Measurements from ENCODE around the gene WIPF2. TPM values are rescaled to one million over a fixed set of nuclear protein-coding genes. Genes with fewer than 3 reads are reported as not detected.
A peak's percentile ranks its signal among the peaks of the same experiment; 100 is the strongest.
"Not testable (repeated sequence)": the region's sequence is repeated elsewhere in the genome, so short reads cannot be mapped to it uniquely, and the experiment has no call there.

Gene WIPF2
- total and polyA plus RNA-seq, 2 donors (not counting 3 experiments of a cell fraction or from before 2014, with no cell fraction given), result 8.4 to 30.4 TPM

- no peak for DNase-seq (ENCODE audit: low read depth, low spot score)
- no peak overlapping the region for H3K27ac ChIP-seq (ENCODE audit: insufficient read depth, low read depth, low read length)
- H3K9me3 ChIP-seq (replicated peaks; ENCODE audit: control insufficient read depth, insufficient read depth, low read length), result no peaks in the 10 kb centered on the region
- no peaks in the 10 kb centered on the region for H3K79me2 ChIP-seq (ENCODE audit: control insufficient read depth, insufficient read depth, low read length)
- peaks cover 24% of the 10 kb centered on the region for H3K4me1 ChIP-seq (ENCODE audit: control insufficient read depth, extremely low read depth, insufficient read depth, low read length)
- FAIRE-seq, result peak; percentile 38
- POLR2A ChIA-PET, result interaction anchor here (1.8 kb wide), 1 partner anchor 51 kb away, joined by 10 read pairs; no protein-coding TSS in a partner anchor
- H3K4me2 ChIP-seq (ENCODE audit: insufficient read depth, low read length), result no peak overlapping the region
- TF ChIP-seq JUN (IDR thresholded peaks at IDR 0.05; ENCODE audit: borderline replicate concordance, insufficient read depth, insufficient read length, low read depth), result no peak
- no peak for TF ChIP-seq FOS (IDR thresholded peaks at IDR 0.05; ENCODE audit: borderline replicate concordance, insufficient read depth, low read length)
- intact Hi-C loops (cut with micrococcal nuclease), result loop anchor here (1.0 to 5.0 kb wide), 5 partner anchors 10 to 228 kb away; partner anchors contain the start of gene TOP2A
- H4K20me1 ChIP-seq (replicated peaks; ENCODE audit: control insufficient read depth, extremely low read depth, insufficient read depth, low read length), result no peaks in the 10 kb centered on the region
- no TSS peak for BruUV-seq (replicated peaks)
- dilution Hi-C loops (cut with MboI; ENCODE audit: extremely low pct_ligation_motif_present, low sequenced_read_pairs), result no loop called here
- H3K9ac ChIP-seq (replicated peaks; ENCODE audit: extremely low read depth, insufficient read depth, low read length), result no peak overlapping the region
- no peaks in the 10 kb centered on the region for H3K9me1 ChIP-seq (replicated peaks; ENCODE audit: control insufficient read depth, extremely low read depth, insufficient read depth, low read length)
- no peak overlapping the region for H2AFZ ChIP-seq (ENCODE audit: low read depth, low read length)
- CTCF ChIA-PET, result interaction anchor here (0.6 to 15.6 kb wide), 17 partner anchors 8 to 1381 kb away, joined by 3 to 530 read pairs (median 8); partner anchors contain the start of gene GJD3
- peaks cover 0 to 7% of the 10 kb centered on the region in 2 experiments for H3K36me3 ChIP-seq (ENCODE audit: control insufficient read depth in 2 of 2, extremely low read depth in 1 of 2, insufficient read depth in 2 of 2, low read length in 2 of 2)
- no peak overlapping the region for H3K4me3 ChIP-seq (replicated peaks in 1 of 3; ENCODE audit: insufficient read depth in 1 of 3, low read depth in 1 of 3, low read length in 3 of 3)
- H3K27me3 ChIP-seq (ENCODE audit: control insufficient read depth in 2 of 2, insufficient read depth in 2 of 2, low read length in 2 of 2), result no peaks in the 10 kb centered on the region
Measured at GRCh38 chr17:40303708-40304551, 84.8 kb downstream of the WIPF2 start.

GRCh38 chr17:40304552-40304863 lies 85.4 kb downstream of the WIPF2 start:
- H3K9me3 ChIP-seq (replicated peaks; ENCODE audit: control insufficient read depth, insufficient read depth, low read length); H3K9me1 ChIP-seq (replicated peaks; ENCODE audit: control insufficient read depth, extremely low read depth, insufficient read depth, low read length); H2AFZ ChIP-seq (ENCODE audit: low read depth, low read length); POLR2A ChIA-PET; DNase-seq (ENCODE audit: low read depth, low spot score); H4K20me1 ChIP-seq (replicated peaks; ENCODE audit: control insufficient read depth, extremely low read depth, insufficient read depth, low read length); H3K27ac ChIP-seq (ENCODE audit: insufficient read depth, low read depth, low read length); FAIRE-seq; H3K79me2 ChIP-seq (ENCODE audit: control insufficient read depth, insufficient read depth, low read length); dilution Hi-C loops (cut with MboI; ENCODE audit: extremely low pct_ligation_motif_present, low sequenced_read_pairs); H3K4me3 ChIP-seq (replicated peaks in 1 of 3; ENCODE audit: insufficient read depth in 1 of 3, low read depth in 1 of 3, low read length in 3 of 3); H3K27me3 ChIP-seq (ENCODE audit: control insufficient read depth in 2 of 2, insufficient read depth in 2 of 2, low read length in 2 of 2); BruUV-seq (replicated peaks); H3K4me2 ChIP-seq (ENCODE audit: insufficient read depth, low read length); H3K36me3 ChIP-seq (ENCODE audit: control insufficient read depth in 2 of 2, extremely low read depth in 1 of 2, insufficient read depth in 2 of 2, low read length in 2 of 2); H3K9ac ChIP-seq (replicated peaks; ENCODE audit: extremely low read depth, insufficient read depth, low read length): not testable (repeated sequence)
- CTCF ChIA-PET, result interaction anchor here (1.0 to 15.6 kb wide), 7 partner anchors 12 to 228 kb away, joined by 3 to 530 read pairs (median 35); partner anchors contain the start of gene GJD3
- intact Hi-C loops (cut with micrococcal nuclease), result loop anchor here (5.0 kb wide), 2 partner anchors 113 to 228 kb away; partner anchors contain the start of gene TOP2A
- H3K4me1 ChIP-seq (ENCODE audit: control insufficient read depth, extremely low read depth, insufficient read depth, low read length), result peaks cover 28% of the 10 kb centered on the region

- peaks cover 28% of the 10 kb centered on the region for H3K4me1 ChIP-seq (ENCODE audit: control insufficient read depth, extremely low read depth, insufficient read depth, low read length)
- DNase-seq (ENCODE audit: low read depth, low spot score); BruUV-seq (replicated peaks); H3K36me3 ChIP-seq (ENCODE audit: control insufficient read depth in 2 of 2, extremely low read depth in 1 of 2, insufficient read depth in 2 of 2, low read length in 2 of 2); FAIRE-seq; H3K9ac ChIP-seq (replicated peaks; ENCODE audit: extremely low read depth, insufficient read depth, low read length); H3K79me2 ChIP-seq (ENCODE audit: control insufficient read depth, insufficient read depth, low read length); H2AFZ ChIP-seq (ENCODE audit: low read depth, low read length); H3K4me2 ChIP-seq (ENCODE audit: insufficient read depth, low read length); H3K4me3 ChIP-seq (replicated peaks in 1 of 3; ENCODE audit: insufficient read depth in 1 of 3, low read depth in 1 of 3, low read length in 3 of 3); H3K27ac ChIP-seq (ENCODE audit: insufficient read depth, low read depth, low read length); H3K9me1 ChIP-seq (replicated peaks; ENCODE audit: control insufficient read depth, extremely low read depth, insufficient read depth, low read length); H3K27me3 ChIP-seq (ENCODE audit: control insufficient read depth in 2 of 2, insufficient read depth in 2 of 2, low read length in 2 of 2); H3K9me3 ChIP-seq (replicated peaks; ENCODE audit: control insufficient read depth, insufficient read depth, low read length); dilution Hi-C loops (cut with MboI; ENCODE audit: extremely low pct_ligation_motif_present, low sequenced_read_pairs); H4K20me1 ChIP-seq (replicated peaks; ENCODE audit: control insufficient read depth, extremely low read depth, insufficient read depth, low read length): not testable (repeated sequence)
- intact Hi-C loops (cut with micrococcal nuclease), result loop anchor here (5.0 kb wide), 2 partner anchors 112 to 227 kb away; partner anchors contain the start of gene TOP2A
- ChIA-PET CTCF (interaction anchor here (1.0 to 15.6 kb wide), 7 partner anchors 12 to 228 kb away, joined by 3 to 530 read pairs (median 35); partner anchors contain the start of gene GJD3), POLR2A (interaction anchor here (0.5 kb wide), 1 partner anchor 65 kb away, joined by 3 read pairs; no protein-coding TSS in a partner anchor)
Measured at GRCh38 chr17:40304866-40305265, 85.8 kb downstream of the WIPF2 start.

Data from endothelial cell of umbilical vein (primary cell).